ENCODE data around the gene ZNF554. TPM values are rescaled to one million over a fixed set of nuclear protein-coding genes. Genes with fewer than 3 reads are reported as not detected.
"Not testable (repeated sequence)": the region's sequence is repeated elsewhere in the genome, so short reads cannot be mapped to it uniquely, and the experiment has no call there.

ZNF554 gene
- polyA plus RNA-seq, 4 donors = 7.4 to 9.9 (median 9.2) TPM

DNA sequence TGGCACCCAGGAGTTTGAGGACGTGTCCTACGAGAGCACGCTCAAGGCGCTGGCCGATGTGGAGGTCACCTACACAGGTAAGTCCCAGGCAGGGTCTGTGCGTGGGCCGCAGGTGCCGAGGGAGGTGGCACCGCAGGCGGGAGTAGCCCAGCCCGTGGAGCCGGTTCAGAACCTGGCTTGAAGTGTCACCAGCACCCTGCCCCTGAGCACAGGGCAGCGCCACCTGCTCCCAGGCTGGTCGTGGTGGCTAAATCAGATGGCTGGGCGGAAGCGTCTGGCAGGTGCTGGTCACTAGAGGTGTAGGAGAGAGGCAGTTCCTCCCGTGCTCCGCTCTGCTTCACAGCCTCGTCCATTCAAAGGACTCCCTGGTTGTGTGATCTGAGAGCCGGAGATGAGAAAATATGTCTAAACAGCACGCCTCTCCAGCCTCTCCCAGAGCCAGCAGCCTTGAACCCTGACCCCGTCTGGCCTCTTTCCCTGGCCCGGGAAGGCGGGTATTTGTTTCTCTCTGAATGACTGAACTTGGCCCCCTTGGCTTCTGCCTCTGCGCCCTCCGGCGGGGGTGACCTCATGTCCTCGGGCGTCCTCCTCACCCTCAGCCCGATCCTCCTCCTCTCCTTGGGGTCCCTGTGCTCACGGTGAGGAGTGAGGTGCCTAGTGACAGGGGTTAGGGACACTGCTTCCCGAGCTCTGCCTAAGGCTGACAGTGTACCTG lies 29.0 kb upstream of the ZNF554 start:
- DNase-seq (ENCODE audit: low read depth in 4 of 4, low spot score in 3 of 4) = no peak

DNA sequence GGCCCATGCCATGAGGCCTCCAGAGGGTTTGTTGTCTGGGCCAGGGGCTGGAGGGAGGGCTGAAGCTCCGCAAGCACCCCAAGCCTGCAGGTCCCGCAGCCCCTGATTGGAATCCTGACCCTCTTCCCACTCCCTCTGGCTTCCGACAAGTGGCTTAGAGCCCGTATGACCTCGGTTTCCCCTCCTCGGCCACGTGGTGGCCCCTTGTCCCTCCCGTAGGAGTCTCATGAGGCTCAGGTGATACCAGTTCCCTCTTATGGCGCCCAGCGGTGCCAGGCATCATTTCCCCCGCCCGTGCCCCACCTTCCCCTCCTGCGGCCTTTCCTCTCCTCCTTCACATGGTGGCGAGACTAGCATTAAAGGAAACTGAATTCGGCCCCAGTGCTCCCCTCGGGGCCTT lies 28.2 kb upstream of the ZNF554 start:
- DNase-seq (ENCODE audit: low read depth in 4 of 4, low spot score in 3 of 4) = no peak

DNA sequence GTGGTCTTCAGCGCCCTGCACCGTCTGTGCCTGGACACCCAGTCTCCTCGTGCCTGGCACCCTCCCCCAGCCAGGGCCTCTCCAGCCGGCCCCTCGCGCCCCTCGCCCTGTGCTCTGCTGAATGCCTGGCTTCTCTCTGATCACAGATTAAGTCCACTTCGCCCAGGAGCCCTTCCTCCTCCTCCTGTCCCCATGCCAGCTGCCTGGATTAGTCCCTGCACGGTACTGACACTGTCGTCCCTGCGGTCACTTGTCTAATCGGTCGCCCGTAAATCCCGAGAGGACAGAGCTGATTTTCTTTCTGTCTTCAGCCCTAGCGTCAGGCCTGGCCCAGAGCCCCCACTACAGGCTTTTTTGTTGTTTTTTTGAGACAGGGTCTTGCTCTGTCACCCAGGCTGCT lies 27.8 kb upstream of the ZNF554 start:
- no peak for DNase-seq (ENCODE audit: low read depth in 4 of 4, low spot score in 3 of 4)

DNA sequence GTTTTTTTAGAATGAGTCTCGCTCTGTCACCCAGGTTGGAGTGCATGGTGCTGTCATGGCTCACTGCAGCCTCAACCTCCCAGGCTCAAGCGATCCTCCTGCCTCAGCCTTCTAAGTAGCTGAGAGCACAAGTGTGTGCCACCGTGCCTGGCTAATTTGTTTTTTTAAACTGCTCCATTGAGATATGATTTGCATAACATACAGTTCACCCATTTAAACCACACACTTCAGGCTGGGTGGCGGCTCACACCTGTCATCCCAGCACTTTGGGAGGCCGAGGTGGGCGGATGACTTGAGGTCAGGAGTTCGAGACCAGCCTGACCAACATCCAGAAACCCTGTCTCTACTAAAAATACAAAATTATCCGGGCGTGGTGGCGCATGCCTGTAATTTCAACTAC lies 27.0 kb upstream of the ZNF554 start:
- not testable (repeated sequence) for DNase-seq (ENCODE audit: low read depth in 4 of 4, low spot score in 3 of 4)

DNA sequence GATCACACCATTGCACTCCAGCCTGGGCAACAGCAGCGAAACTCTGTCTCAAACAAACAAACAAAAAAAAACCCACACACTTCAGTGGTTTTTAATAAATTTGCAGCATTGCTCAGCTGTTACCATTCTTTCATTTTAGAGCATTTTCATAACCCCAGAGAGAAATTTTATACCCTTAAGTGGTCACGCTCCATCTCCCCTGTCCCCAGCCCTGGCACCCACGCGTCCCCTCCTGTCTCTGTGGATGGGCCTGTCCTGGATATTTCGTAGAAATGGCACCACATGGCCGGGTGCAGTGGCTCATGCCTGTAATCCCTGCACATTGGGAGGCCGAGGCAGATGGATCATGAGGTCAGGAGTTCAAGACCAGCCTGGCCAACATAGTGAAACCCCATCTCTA lies 26.5 kb upstream of the ZNF554 start:
- DNase-seq (ENCODE audit: low read depth in 4 of 4, low spot score in 3 of 4) = no peak

DNA sequence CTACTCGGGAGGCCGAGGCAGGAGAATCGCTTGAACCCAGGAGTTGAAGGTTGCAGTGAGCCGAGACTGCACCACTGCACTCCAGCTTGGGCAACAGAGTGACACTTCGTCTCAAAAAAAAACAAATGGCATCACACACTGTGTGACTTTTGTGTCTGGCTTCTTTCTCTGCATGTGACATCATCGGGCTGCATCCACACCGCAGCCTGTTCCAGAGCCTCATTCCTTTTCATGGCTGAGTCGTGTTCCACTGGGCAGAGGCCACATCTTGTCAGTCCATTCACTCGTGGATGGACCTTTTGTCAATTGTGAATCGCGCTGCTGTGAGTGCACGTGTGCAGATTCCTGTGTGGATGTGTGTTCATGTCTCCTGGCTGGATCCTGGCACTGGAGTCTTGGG lies 26.1 kb upstream of the ZNF554 start:
- no peak for DNase-seq (ENCODE audit: low read depth in 4 of 4, low spot score in 3 of 4)

DNA sequence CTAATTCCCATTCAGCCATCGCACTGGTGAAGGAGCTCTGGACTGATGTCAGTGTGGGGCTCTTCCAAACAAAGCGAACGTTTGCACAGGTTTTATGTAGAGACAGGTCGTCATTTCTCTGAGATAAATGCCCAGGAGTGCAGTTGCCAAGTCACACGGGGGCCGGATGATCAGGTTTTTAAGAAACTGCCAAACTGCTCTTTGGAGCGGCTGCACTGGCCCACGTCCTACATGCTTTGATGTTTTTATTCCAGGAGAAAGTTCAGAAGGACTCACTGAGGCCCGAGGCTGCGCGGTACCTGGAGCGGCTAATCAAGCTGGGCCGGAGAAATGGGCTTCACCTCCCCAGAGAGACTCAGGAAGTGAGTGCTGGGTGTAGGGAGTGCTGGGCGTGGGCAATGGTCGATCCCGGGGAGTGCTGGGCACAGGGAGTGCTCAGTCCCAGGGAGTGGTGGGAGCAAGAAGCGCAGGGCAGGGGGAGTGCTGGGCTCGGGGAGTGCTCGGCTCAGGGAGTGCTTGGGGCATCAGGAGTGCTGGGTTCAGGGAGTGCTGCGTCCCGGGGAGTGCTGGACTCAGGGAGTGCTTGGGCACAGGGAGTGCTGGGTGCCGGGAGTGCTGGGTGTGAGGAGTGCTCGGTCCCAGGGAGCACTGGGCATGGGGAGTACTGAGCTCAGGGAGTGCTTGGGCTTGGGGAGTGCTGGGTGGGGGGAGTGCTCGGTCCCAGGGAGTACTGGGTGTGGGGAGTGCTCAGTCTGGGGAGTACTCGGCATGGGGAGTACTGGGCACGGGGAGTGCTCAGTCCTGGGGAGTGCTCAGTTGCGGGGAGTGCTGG lies 23.6 kb upstream of the ZNF554 start:
- no peak for DNase-seq (ENCODE audit: low read depth in 4 of 4, low spot score in 3 of 4)

DNA sequence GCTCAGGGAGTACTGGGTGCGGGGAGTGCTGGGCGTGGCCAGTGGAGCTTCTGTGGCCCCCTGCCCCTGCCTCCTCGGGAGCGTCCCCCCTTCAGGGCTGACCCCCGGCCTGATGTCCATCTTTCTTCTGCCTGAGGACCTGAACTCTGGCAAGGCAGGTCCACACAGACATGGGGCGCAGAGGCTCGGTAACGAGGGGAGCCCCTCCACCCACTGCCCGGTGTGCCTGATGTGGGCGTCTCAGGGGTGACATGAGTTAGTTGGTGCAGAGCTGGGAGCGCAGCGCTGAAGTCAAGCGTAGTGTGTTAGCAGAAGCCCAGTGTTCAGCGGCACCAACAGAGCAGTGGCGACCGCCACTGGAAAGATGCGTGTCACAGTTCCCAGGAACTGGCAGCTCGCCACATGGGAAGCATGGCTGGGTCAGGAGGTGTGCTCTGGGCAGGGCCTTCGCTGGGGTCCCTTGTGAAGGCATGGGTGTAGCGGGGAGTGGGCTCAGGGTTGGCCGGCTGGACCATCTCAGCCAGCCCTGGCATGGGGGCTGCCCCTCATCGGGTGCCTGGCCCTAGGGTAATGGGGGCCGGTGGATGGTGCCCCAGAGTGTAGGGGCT lies 22.9 kb upstream of the ZNF554 start:
- no peak for DNase-seq (ENCODE audit: low read depth in 4 of 4, low spot score in 3 of 4)

DNA sequence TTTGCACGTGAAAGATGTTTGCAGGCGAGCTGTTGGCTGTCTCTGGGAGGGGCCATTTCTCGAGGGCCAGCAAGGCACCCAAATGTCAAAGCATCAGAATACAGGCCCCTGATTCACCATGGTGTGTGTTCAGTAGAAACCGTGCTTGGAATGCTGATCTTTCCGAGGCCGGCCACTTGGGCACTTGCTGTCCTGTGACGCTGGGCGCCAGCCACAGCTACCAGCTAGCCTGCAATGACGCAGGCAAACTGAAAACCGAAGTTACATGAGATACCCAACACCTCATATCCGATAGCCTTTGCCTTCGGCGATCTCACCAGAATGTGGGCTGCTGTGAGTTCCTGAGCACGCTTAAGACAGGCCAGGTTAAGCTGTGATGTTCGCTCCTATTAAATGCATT lies 22.4 kb upstream of the ZNF554 start:
- no peak for DNase-seq (ENCODE audit: low read depth in 4 of 4, low spot score in 3 of 4)

DNA sequence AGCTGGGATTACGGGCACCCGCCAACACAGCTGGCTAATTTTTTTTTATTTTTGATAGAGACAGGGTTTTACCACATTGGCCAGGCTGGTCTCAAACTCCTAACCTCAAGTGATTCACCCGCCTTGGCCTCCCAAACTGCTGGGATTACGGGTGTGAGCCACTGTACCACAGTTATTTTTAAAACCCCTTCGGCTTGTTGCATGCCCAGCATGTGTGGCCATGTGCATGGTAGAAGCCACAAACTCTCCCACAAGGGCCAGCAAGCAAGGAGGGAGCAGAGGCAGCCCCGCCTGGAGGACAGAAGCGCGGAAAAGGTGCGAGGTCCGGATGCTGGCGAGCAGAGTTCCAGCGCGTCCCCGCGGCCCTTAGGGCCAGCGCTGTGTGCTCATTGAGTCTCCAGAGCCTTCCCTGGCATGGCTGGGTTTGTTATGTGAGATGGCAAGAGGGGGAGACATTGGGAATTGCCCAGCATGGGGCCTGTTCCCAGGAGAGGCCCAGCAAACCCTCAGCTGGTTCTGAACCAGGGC lies 21.4 kb upstream of the ZNF554 start:
- DNase-seq (ENCODE audit: low read depth in 4 of 4, low spot score in 3 of 4) = no peak

DNA sequence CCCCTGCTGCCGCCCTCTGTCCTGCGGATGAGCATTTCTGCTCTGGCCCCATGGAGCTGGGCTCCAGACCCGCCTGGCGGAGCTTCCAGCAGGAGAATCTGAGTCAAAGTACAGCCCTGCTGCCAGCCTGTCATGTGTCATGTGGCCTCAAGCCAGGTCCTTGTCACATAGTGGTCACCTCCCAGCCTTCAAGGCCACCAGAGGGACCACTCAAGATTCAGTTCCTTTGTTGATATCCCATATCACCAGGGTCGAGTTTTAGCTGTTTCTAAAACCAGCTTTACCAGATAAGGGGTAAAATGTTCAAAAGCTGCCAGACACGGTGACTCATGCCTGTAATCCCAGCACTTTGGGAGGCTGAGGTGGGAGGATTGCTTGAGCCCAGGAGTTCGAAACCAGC lies 20.9 kb upstream of the ZNF554 start:
- DNase-seq (ENCODE audit: low read depth in 4 of 4, low spot score in 3 of 4) = no peak

DNA sequence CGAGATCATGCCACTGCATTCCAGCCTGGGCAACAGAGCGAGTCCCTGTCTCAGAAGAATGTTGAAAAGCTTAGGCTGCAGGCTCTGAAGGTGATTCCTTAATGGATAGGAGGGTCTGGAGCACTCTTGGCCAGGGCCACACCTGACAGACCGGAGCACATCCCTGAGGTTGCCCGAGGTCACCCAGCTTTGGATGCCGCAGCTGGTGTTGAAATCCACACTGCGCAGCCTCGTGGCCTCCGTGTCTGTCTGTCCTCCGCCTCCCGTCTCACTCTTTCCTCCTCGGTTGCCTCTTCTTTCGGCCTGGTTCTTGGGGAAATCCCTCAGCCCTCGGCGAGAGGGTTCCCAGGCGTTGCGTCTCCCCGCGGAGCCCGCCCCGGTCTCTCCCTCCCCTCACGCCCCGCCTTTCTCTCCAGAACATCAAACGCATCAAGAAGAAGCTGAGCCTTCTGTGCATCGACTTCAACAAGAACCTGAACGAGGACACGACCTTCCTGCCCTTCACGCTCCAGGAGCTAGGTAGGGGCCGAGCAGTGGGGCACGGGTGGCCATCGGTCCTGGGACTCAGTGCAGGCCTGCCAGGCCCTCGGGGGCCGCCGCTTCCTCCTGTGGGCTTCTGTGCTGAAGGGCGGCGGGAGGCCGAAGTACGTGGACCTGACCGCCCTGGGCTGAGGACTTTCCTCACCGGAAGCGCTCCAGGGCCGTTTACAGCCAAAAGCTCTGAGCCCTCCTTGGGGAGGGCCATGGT lies 20.2 kb upstream of the ZNF554 start:
- no peak for DNase-seq (ENCODE audit: low read depth in 4 of 4, low spot score in 3 of 4)

DNA sequence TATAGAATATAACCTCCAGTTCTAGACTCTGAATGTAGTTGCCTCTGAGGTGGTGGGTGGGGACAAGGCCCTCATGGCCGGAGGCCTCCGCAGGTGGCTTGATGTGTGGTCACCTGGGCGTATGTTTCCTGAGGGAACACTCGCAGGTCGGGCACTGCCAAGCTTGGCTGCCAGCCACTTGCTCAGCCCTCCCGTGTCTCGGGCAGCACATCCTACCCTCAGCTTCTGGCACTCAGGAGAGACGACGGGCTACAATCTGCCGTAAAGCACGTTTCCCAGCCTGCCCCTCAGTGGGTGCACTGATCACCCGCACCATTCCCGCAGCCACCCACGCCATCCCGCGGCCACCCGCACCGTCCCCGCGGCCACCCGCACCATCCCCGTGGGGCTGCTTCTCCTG lies 19.2 kb upstream of the ZNF554 start:
- no peak for DNase-seq (ENCODE audit: low read depth in 4 of 4, low spot score in 3 of 4)

DNA sequence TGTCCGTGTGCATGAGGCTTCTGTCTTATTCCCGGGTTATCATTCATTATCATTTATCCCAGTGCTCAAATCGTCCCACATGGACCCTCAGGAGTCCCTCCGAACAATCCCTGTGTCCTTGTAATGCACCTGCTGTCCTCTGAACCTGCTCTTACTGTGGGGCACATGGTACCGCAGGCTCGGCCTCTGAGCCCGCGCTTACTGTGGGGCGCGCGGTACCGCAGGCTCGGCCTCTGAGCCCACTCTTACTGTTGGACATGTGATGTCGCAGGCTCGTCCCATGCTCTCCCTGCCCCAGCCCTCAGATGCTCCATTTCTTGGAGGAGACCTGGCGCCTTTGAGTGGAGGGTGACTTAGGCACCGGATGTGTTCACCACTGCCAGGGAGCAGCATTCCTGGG lies 16.8 kb upstream of the ZNF554 start:
- DNase-seq (ENCODE audit: low read depth in 4 of 4, low spot score in 3 of 4) = no peak

DNA sequence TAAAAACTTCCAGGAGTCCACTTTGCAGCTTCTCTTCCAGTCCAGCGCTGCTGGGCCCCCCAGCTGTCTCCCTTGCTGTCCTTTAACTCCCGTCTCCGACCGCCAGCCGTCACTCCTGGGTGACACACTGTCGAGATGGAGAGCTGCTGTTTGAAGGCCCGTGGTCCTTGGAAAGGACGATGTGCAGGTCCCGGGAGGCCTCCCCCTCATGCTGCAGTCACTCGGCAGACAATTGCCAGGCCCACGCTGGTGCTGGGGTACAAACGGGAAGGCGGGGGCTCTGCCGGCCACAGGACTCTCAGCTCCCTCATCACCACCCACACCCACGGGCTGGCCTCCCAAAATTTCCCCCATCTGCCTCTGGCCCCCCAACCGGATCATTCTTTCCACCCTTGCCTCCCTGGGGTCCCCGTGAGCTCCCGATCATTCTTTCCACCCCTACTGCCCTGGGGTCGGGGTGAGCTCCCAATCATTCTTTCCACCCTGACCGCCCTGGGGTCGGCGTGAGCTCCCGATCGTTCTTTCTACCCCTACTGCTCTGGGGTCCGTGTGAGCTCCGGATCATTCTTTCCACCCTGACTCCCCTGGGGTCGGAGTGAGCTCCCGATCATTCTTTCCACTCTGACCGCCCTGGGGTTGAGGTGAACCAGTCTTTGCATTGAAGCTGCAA lies 16.0 kb upstream of the ZNF554 start:
- DNase-seq (ENCODE audit: low read depth in 4 of 4, low spot score in 3 of 4) = no peak

DNA sequence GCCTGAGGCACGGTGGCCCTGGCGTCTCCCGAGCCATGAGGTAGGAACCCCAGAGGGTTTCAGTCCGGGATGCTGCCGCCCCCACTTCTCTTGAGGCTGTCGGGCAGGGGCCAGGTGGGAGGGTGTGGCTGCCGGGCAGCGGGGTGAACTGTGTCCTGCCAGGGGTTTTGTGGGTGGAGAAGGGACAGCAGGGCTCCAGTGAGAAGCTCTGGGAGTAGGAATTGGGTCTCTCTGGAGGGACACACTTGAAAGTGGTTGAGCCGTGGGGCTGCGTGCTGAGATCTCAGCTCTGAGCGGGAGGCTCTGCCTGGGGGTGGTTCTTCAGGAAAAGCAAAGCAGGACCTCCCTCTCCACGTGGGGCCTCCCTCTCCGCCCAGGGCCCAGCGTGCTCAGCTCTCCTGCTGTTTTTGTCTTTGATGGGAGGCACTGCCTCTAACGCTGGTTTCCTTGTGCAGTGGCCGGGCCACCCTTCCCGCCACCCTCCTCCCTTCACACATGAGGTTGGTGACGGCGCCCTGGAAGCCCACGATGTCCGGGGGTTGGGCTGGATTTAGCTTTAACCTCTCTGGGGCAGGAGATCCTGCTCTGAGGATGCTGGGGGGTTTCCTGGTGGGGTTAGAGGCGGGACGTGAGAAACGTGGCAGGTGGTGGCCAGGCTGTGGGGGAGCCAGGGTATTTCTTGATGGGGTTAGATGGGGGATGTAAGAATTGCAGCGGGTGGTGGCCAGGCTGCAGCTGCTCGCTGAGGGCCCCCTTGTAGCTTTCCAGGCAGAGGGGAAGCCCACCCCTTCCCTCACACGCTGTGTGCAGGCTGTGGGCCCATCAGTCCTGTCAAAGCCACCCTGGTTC lies 15.3 kb upstream of the ZNF554 start:
- no peak for DNase-seq (ENCODE audit: low read depth in 4 of 4, low spot score in 3 of 4)

DNA sequence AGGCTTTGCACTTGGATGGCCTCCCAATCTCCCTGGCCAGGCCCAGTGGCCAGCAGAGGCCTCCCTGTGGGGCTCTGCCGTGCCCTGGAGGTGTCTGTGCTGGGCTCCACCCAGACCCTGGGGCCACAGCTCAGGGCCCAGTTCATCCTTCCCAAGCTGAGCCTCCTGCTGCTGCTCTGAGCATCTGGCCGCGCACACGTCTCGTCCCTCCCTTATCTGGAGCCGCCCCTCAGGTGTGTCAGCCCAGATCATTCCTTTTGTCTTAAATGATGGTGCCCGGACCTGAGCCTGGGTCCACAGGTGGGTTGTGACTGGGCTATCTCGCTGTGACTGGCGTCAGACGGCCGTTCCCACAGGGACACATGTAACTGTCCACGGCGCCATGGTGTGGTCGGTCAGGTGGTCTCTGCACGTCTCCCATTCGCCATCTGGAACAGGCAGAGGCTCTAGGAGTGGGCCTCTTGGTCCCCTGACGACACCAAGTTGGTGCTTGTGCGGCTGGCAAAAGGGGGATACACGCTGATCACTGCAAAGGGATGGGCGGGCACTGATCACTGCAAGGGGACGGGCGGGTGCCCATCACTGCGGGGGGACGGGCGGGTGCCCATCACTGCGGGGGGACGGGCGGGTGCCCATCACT lies 14.3 kb upstream of the ZNF554 start:
- DNase-seq (ENCODE audit: low read depth in 4 of 4, low spot score in 3 of 4) = no peak

DNA sequence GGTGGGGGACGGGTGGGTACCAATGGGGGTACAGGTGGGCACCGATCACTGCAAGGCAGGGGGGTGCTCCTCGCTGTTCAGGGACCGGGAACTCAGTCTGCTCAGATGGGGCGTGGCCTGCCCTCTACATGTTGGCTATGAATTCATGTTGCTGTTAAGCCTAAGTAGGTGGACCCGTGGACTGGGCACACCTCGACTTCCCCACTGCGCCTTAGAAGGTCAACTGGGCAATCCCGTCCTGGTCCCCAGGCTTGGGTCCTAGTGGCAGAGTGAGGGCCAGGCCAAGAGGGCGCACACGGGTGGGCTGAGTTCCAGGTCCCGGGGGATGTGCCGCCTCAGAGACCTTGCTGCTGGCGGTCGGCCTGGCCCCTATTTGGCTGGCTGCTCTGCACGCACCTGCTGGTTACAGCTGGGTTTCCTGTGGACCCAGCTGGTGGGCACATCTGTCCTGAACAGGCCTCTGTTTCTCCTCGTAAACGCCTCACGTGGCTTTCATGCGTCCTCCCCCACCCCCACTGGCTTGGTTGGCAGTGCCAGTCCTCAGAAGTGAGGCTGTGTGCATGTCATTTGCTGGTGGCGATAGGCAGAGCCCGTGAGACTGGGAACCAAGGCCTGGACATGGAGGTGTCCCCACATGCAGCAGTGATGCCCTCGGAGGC lies 13.5 kb upstream of the ZNF554 start:
- no peak for DNase-seq (ENCODE audit: low read depth in 4 of 4, low spot score in 3 of 4)

Data from left renal pelvis (tissue), 4 donors.